Measurements from ENCODE around the gene NNMT. TPM values are rescaled to one million over a fixed set of nuclear protein-coding genes. Genes with fewer than 3 reads are reported as not detected.
A peak's percentile ranks its signal among the peaks of the same experiment; 100 is the strongest.

The NNMT gene
- total RNA-seq, 6 donors from 2014 or later = 93.4 to 383 (median 208) TPM

DNA sequence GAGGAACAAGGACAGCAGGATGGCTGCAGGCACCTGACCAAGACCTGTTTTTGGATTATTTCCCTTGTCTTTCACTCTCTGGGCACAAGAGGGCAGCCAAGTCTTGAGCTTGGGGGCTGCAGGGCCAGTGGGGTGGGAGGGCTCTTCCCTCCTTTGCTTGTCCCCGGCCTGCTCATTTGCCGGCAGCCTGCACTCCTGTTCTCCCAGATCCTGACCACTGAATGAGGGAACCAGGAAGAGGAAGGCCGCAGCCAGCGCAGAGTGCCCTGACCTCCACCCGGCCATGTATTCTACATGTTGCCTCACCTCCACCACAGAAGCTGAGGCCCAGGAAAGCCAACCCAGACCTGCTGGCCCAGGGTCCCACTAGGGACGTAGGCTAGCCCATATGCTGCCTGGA lies 15.5 kb upstream of the NNMT start:
- H3K27me3 ChIP-seq = no peaks in the 10 kb centered on the region
- peak overlapping the region; percentile 31 to 71 (median 62) for H3K27ac ChIP-seq
- TF ChIP-seq, protein P1, sequence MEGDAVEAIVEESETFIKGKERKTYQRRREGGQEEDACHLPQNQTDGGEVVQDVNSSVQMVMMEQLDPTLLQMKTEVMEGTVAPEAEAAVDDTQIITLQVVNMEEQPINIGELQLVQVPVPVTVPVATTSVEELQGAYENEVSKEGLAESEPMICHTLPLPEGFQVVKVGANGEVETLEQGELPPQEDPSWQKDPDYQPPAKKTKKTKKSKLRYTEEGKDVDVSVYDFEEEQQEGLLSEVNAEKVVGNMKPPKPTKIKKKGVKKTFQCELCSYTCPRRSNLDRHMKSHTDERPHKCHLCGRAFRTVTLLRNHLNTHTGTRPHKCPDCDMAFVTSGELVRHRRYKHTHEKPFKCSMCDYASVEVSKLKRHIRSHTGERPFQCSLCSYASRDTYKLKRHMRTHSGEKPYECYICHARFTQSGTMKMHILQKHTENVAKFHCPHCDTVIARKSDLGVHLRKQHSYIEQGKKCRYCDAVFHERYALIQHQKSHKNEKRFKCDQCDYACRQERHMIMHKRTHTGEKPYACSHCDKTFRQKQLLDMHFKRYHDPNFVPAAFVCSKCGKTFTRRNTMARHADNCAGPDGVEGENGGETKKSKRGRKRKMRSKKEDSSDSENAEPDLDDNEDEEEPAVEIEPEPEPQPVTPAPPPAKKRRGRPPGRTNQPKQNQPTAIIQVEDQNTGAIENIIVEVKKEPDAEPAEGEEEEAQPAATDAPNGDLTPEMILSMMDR (IDR thresholded peaks at IDR 0.05) = peak; percentile 23 to 77 (median 56)
- TF ChIP-seq POLR2AphosphoS5 (IDR thresholded peaks at IDR 0.05) (peak in 1 of 2 donors; percentile 28), EP300 (IDR thresholded peaks at IDR 0.05) (no peak), POLR2A (IDR thresholded peaks at IDR 0.05) (no peak)
- H3K36me3 ChIP-seq = no peaks in the 10 kb centered on the region
- peaks cover 16 to 31% (median 19%) of the 10 kb centered on the region in 4 donors for H3K4me1 ChIP-seq
- H3K4me3 ChIP-seq = no peak overlapping the region
- DNase-seq (peak; percentile 44 to 72), ATAC-seq (ENCODE audit: low FRiP score in 2 of 2) (peak; percentile 85 to 89)
- 0 to 64% methylated on average over 2 to 6 of the region's 6 CpGs for WGBS, 2 donors
- no peaks in the 10 kb centered on the region for H3K9me3 ChIP-seq

GRCh38 chr11:114281388-114281956 lies 14.7 kb upstream of the NNMT start:
- DNase-seq = no peak
- ATAC-seq (ENCODE audit: low FRiP score in 2 of 2) = no peak
- Histone ChIP-seq H3K4me1 (peaks cover 16 to 31% (median 19%) of the 10 kb centered on the region in 4 donors), H3K27ac (peak overlapping the region in 3 of 4 donors; percentile 61 to 71 (median 62)), H3K4me3 (no peak overlapping the region), H3K9me3 (no peaks in the 10 kb centered on the region), H3K36me3 (no peaks in the 10 kb centered on the region), H3K27me3 (no peaks in the 10 kb centered on the region)
- WGBS, 2 donors = 74 to 81% methylated on average over 1 of the region's 1 CpG
- TF ChIP-seq POLR2AphosphoS5 (IDR thresholded peaks at IDR 0.05) = no peak
- TF ChIP-seq, protein P1 (IDR thresholded peaks at IDR 0.05) = no peak
- TF ChIP-seq EP300 (IDR thresholded peaks at IDR 0.05) = no peak
- no peak for TF ChIP-seq POLR2A (IDR thresholded peaks at IDR 0.05)

GRCh38 chr11:114282488-114282887 lies 13.7 kb upstream of the NNMT start:
- no peak for ATAC-seq (ENCODE audit: low FRiP score in 2 of 2)
- TF ChIP-seq POLR2AphosphoS5 (IDR thresholded peaks at IDR 0.05) = no peak

GRCh38 chr11:114283422-114283821 lies 12.8 kb upstream of the NNMT start:
- WGBS, 2 donors = 75 to 79% methylated on average over 3 of the region's 3 CpGs
- H3K9me3 ChIP-seq = no peaks in the 10 kb centered on the region
- H3K4me3 ChIP-seq = no peak overlapping the region
- H3K4me1 ChIP-seq = peaks cover 16 to 31% (median 19%) of the 10 kb centered on the region in 4 donors
- H3K36me3 ChIP-seq = no peaks in the 10 kb centered on the region
- ATAC-seq (ENCODE audit: low FRiP score in 2 of 2) (no peak), DNase-seq (no peak)
- H3K27me3 ChIP-seq = no peaks in the 10 kb centered on the region
- H3K27ac ChIP-seq = no peak overlapping the region
- no peak for TF ChIP-seq POLR2A (IDR thresholded peaks at IDR 0.05)
- TF ChIP-seq, protein P1 (IDR thresholded peaks at IDR 0.05) = no peak
- no peak for TF ChIP-seq EP300 (IDR thresholded peaks at IDR 0.05)
- TF ChIP-seq POLR2AphosphoS5 (IDR thresholded peaks at IDR 0.05) = no peak

More at GRCh38 chr11:114282488-114282887, 13.7 kb upstream of the NNMT start:
- no peaks in the 10 kb centered on the region for H3K27me3 ChIP-seq
- no peaks in the 10 kb centered on the region for H3K9me3 ChIP-seq
- H3K4me3 ChIP-seq = no peak overlapping the region
- WGBS, 2 donors = 78 to 90% methylated on average over 3 of the region's 3 CpGs
- H3K4me1 ChIP-seq = peaks cover 16 to 31% (median 19%) of the 10 kb centered on the region in 4 donors
- no peaks in the 10 kb centered on the region for H3K36me3 ChIP-seq
- no peak for DNase-seq
- H3K27ac ChIP-seq = no peak overlapping the region

- TF ChIP-seq POLR2AphosphoS5 (IDR thresholded peaks at IDR 0.05) (no peak), POLR2A (IDR thresholded peaks at IDR 0.05) (no peak), EP300 (IDR thresholded peaks at IDR 0.05) (no peak)
- TF ChIP-seq, protein P1 (IDR thresholded peaks at IDR 0.05) = no peak
- Histone ChIP-seq H3K36me3 (no peaks in the 10 kb centered on the region), H3K27ac (no peak overlapping the region), H3K4me1 (peaks cover 16 to 31% (median 19%) of the 10 kb centered on the region in 4 donors), H3K9me3 (no peaks in the 10 kb centered on the region), H3K4me3 (no peak overlapping the region), H3K27me3 (no peaks in the 10 kb centered on the region)
- DNase-seq = no peak
- 49 to 56% methylated on average over 2 of the region's 2 CpGs for WGBS, 2 donors
- no peak for ATAC-seq (ENCODE audit: low FRiP score in 2 of 2)
Measured at GRCh38 chr11:114284021-114284420, 12.2 kb upstream of the NNMT start.
